ENCODE data around the gene VWA2.

DNA sequence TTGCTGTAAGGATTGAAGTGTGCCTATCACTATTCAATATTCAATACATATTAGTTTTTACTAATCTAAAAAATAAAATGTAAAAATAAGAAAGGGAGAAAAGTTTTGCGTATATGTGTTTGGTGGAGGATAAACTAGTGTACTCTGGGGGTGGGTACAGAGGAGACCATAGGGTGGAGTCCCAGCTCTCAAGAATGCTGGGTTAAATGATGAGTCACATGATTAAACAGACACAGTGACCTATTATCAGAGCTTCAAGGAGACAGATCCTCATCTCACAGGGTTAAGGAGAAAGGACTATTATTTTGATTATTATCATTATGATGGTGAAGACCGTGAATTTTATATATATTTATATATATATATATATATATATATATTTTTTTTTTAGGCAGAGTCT is 87.7 kb downstream of the VWA2 start:
- TF ChIP-seq, protein P1, sequence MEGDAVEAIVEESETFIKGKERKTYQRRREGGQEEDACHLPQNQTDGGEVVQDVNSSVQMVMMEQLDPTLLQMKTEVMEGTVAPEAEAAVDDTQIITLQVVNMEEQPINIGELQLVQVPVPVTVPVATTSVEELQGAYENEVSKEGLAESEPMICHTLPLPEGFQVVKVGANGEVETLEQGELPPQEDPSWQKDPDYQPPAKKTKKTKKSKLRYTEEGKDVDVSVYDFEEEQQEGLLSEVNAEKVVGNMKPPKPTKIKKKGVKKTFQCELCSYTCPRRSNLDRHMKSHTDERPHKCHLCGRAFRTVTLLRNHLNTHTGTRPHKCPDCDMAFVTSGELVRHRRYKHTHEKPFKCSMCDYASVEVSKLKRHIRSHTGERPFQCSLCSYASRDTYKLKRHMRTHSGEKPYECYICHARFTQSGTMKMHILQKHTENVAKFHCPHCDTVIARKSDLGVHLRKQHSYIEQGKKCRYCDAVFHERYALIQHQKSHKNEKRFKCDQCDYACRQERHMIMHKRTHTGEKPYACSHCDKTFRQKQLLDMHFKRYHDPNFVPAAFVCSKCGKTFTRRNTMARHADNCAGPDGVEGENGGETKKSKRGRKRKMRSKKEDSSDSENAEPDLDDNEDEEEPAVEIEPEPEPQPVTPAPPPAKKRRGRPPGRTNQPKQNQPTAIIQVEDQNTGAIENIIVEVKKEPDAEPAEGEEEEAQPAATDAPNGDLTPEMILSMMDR (IDR thresholded peaks at IDR 0.05; ENCODE audit: low read length) = no peak
- no peak for TF ChIP-seq EZH2 (optimal IDR thresholded peaks at IDR 0.05; ENCODE audit: low read depth, low read length)
- no peak for TF ChIP-seq EZH2phosphoT487 (IDR thresholded peaks at IDR 0.05; ENCODE audit: low read length)

Data from MM.1S (cell line).